Esophagus muscularis mucosa (tissue), 4 donors: ENCODE results near the gene TESK2. TPM values are rescaled to one million over a fixed set of nuclear protein-coding genes. Genes with fewer than 3 reads are reported as not detected.

Experiments used
- DNase-seq: peaks from one replicate; pipeline ENCODE4 v3.0.0-alpha.2; 2017; ENCODE audit errors: extremely low spot score
- H3K27ac ChIP-seq, 4 donors: fragments of 200-600 bp; sonication (generic); replicated peaks in 1 of 4; 1 replicate in 3 of 4; 2 replicates in 1 of 4; pipeline ENCODE4 v1.5.1; 2016 to 2019; ENCODE audit warnings: mild to moderate bottlenecking in 1 of 4
- H3K27me3 ChIP-seq, 4 donors: fragments of 200-600 bp; sonication (generic); one replicate each; pipeline versions ENCODE4 v1.5.1 to v1.6.0; 2016 to 2019
- H3K36me3 ChIP-seq, 4 donors: fragments of 200-600 bp; sonication (generic); one replicate each; pipeline ENCODE4 v1.5.1; 2016 to 2019
- H3K4me1 ChIP-seq, 4 donors: fragments of 200-600 bp; sonication (generic); one replicate each; pipeline ENCODE4 v1.5.1; 2016 to 2019
- H3K4me3 ChIP-seq, 4 donors: fragments of 200-600 bp; sonication (generic); 1 replicate in 2 of 4; 2 replicates in 2 of 4; pipeline ENCODE4 v1.5.1; 2016 to 2019; ENCODE audit warnings: mild to moderate bottlenecking in 4 of 4, moderate library complexity in 1 of 4
- H3K9me3 ChIP-seq, 4 donors: fragments of 200-600 bp; sonication (generic); 1 replicate in 3 of 4; 2 replicates in 1 of 4; pipeline ENCODE4 v1.5.1; 2016 to 2019
- CTCF ChIP-seq, 3 experiments: fragments of 200-600 bp in 2 of 3; fragments of 450-650 bp in 1 of 3; sonication (generic) in 2 of 3; IDR thresholded peaks; one replicate each; pipeline ENCODE4 v1.5.1; 2017 to 2019; ENCODE audit warnings: antibody characterized with exemption in 3 of 3, mild to moderate bottlenecking in 2 of 3, moderate library complexity in 1 of 3
- EP300 ChIP-seq: sonication (generic); formaldehyde crosslinking; IDR thresholded peaks from one replicate; pipeline ENCODE4 v1.6.1; 2017; ENCODE audit warnings: antibody characterized with exemption
- POLR2A ChIP-seq: fragments of 450-650 bp; IDR thresholded peaks from one replicate; pipeline ENCODE4 v1.6.1; 2017; ENCODE audit warnings: antibody characterized with exemption, moderate library complexity, mild to moderate bottlenecking, low read depth
- POLR2AphosphoS5 ChIP-seq, 2 donors: sonication (generic); formaldehyde crosslinking; IDR thresholded peaks; one replicate each; pipeline ENCODE4 v1.6.1; 2017; ENCODE audit warnings: antibody characterized with exemption in 2 of 2
- WGBS: methylation state at CpG from one replicate; pipeline ENCODE4 v1.1.5; 2018; 5-methylcytosine and 5-hydroxymethylcytosine counted together
- intact Hi-C: fragments of 100-400 bp; cut with DNase I; formaldehyde crosslinking; loops from one replicate; pipeline ENCODE4 v1.15.1; 2023
- total RNA-seq, 4 donors: library from RNA; depleted of rRNA; stranded (reverse); fragments of >200 nt; gene quantifications; one replicate each; pipeline versions ENCODE4 v1.1.0 to v1.2.1, GENCODE V29; 2016

The TESK2 gene
- total RNA-seq, 4 donors from 2014 or later: 3.3 to 6.5 (median 4.8) TPM

GRCh38 chr1:45412899-45413298 is 78.1 kb downstream of the TESK2 start:
- WGBS: 64% methylated on average over 2 of the region's 2 CpGs
- Histone ChIP-seq H3K27ac (no peak overlapping the region), H3K4me3 (no peak overlapping the region), H3K9me3 (no peaks in the 10 kb centered on the region), H3K27me3 (no peaks in the 10 kb centered on the region), H3K4me1 (no peaks in the 10 kb centered on the region), H3K36me3 (no peaks in the 10 kb centered on the region)
- no peak for TF ChIP-seq POLR2AphosphoS5 (IDR thresholded peaks at IDR 0.05)
- no peak for TF ChIP-seq POLR2A
- no peak for TF ChIP-seq CTCF (IDR thresholded peaks at IDR 0.05)
- no peak for TF ChIP-seq EP300
- DNase-seq: no peak
- intact Hi-C loops: no loop called here

GRCh38 chr1:45411510-45411899 is 79.5 kb downstream of the TESK2 start:
- Histone ChIP-seq H3K27me3 (no peaks in the 10 kb centered on the region), H3K4me1 (no peaks in the 10 kb centered on the region), H3K9me3 (no peaks in the 10 kb centered on the region), H3K27ac (no peak overlapping the region), H3K36me3 (no peaks in the 10 kb centered on the region), H3K4me3 (no peak overlapping the region)
- DNase-seq: no peak
- WGBS: 90% methylated on average over 3 of the region's 3 CpGs
- intact Hi-C loops: no loop called here
- TF ChIP-seq CTCF (IDR thresholded peaks at IDR 0.05): no peak
- no peak for TF ChIP-seq EP300
- no peak for TF ChIP-seq POLR2AphosphoS5 (IDR thresholded peaks at IDR 0.05)
- no peak for TF ChIP-seq POLR2A

- TF ChIP-seq POLR2A: no peak
- TF ChIP-seq POLR2AphosphoS5 (IDR thresholded peaks at IDR 0.05): no peak
- no peak for TF ChIP-seq CTCF (IDR thresholded peaks at IDR 0.05)
- TF ChIP-seq EP300: no peak
- Histone ChIP-seq H3K4me3 (no peak overlapping the region), H3K9me3 (no peaks in the 10 kb centered on the region), H3K27me3 (no peaks in the 10 kb centered on the region), H3K4me1 (no peaks in the 10 kb centered on the region), H3K27ac (no peak overlapping the region), H3K36me3 (no peaks in the 10 kb centered on the region)
- intact Hi-C loops: no loop called here
- no peak for DNase-seq
- 82% methylated on average over 5 of the region's 6 CpGs for WGBS
Measured at GRCh38 chr1:45410850-45411509, 80.0 kb downstream of the TESK2 start.

- no peak for TF ChIP-seq POLR2A
- TF ChIP-seq EP300: no peak
- TF ChIP-seq CTCF (IDR thresholded peaks at IDR 0.05): no peak
- TF ChIP-seq POLR2AphosphoS5 (IDR thresholded peaks at IDR 0.05): no peak
- H3K4me3 ChIP-seq: no peak overlapping the region
- H3K4me1 ChIP-seq: no peaks in the 10 kb centered on the region
- no peak for DNase-seq
- 74% methylated on average over 1 of the region's 1 CpG for WGBS
- no peaks in the 10 kb centered on the region for H3K27me3 ChIP-seq
- no peaks in the 10 kb centered on the region for H3K36me3 ChIP-seq
- intact Hi-C loops: no loop called here
- H3K9me3 ChIP-seq: no peaks in the 10 kb centered on the region
- H3K27ac ChIP-seq: no peak overlapping the region
Measured at GRCh38 chr1:45409276-45409675, 81.7 kb downstream of the TESK2 start.
